ENCODE results near the gene INTS3. TPM values are rescaled to one million over a fixed set of nuclear protein-coding genes. Genes with fewer than 3 reads are reported as not detected.

Gene INTS3
- total and polyA plus RNA-seq, 2 of the 8 experiments (the other 6 are each of a cell fraction or from before 2014, with no cell fraction given): 66.8 to 93.2 TPM

GRCh38 chr1:153798468-153798780 is 70.6 kb downstream of the INTS3 start:
- Histone ChIP-seq H4K5ac (ENCODE audit: insufficient read length, low read depth, low read length) (no peak overlapping the region), H2AK5ac (ENCODE audit: low read depth, low read length) (no peak overlapping the region), H3K36me3 (ENCODE audit: control insufficient read depth in 2 of 4, insufficient read depth in 4 of 4, low read length in 3 of 4) (no peaks in the 10 kb centered on the region; a peak in 1 of 8 replicates), H3K9ac (replicated peaks in 1 of 4; ENCODE audit: extremely low read depth in 1 of 4, low read depth in 3 of 4, low read length in 3 of 4) (no peak overlapping the region), H2BK120ac (replicated peaks; ENCODE audit: low read depth, low read length) (no peak overlapping the region), H4K20me1 (replicated peaks in 1 of 2; ENCODE audit: control insufficient read depth in 1 of 2, insufficient read depth in 2 of 2, low read length in 2 of 2) (peaks cover 0 to 5% of the 10 kb centered on the region in 2 experiments), H2BK5ac (ENCODE audit: low read depth, low read length) (no peak overlapping the region), H3K9me3 (ENCODE audit: insufficient read depth in 2 of 2, low read depth in 1 of 2, low read length in 1 of 2) (no peaks in the 10 kb centered on the region), H3K79me1 (ENCODE audit: low read depth, low read length) (no peaks in the 10 kb centered on the region), H3K14ac (ENCODE audit: insufficient read length) (no peak overlapping the region), H3K4me1 (replicated peaks in 1 of 4; ENCODE audit: control insufficient read depth in 3 of 4, insufficient read depth in 4 of 4, low read length in 3 of 4) (peaks cover 6 to 24% (median 16%) of the 10 kb centered on the region in 4 experiments), H2BK20ac (ENCODE audit: low read length) (no peak overlapping the region), H3K4me2 (ENCODE audit: insufficient read depth in 1 of 2, low read depth in 2 of 2, low read length in 2 of 2) (no peak overlapping the region), H4K91ac (replicated peaks; ENCODE audit: insufficient read length, low read length) (no peak overlapping the region), H3K27me3 (replicated peaks in 1 of 4; ENCODE audit: control insufficient read depth in 3 of 4, extremely low read depth in 1 of 4, insufficient read depth in 3 of 4, low read length in 3 of 4) (no peaks in the 10 kb centered on the region), H2BK15ac (ENCODE audit: low read length) (no peak overlapping the region), H2AFZ (ENCODE audit: low read length) (no peak overlapping the region), H3K27ac (ENCODE audit: low read depth, low read length) (no peak overlapping the region), H3K18ac (ENCODE audit: extremely low read depth, low read length) (no peak overlapping the region), H3K23me2 (ENCODE audit: low read depth, low read length) (no peaks in the 10 kb centered on the region; the same call in 1 of the 2 replicates), H2BK12ac (ENCODE audit: low read depth, low read length) (no peak overlapping the region), H3K56ac (replicated peaks; ENCODE audit: insufficient read length, low read depth, low read length) (no peak overlapping the region), H3K23ac (ENCODE audit: insufficient read length) (no peak overlapping the region), H3K4me3 (ENCODE audit: extremely low read depth in 1 of 4, insufficient read depth in 2 of 4, low read depth in 3 of 4, low read length in 4 of 4) (no peak overlapping the region), H3K79me2 (ENCODE audit: control insufficient read depth in 1 of 2, insufficient read depth in 2 of 2, low read length in 2 of 2) (no peaks in the 10 kb centered on the region), H3K4ac (replicated peaks; ENCODE audit: insufficient read length, low read depth, low read length) (no peak overlapping the region), H4K8ac (ENCODE audit: extremely low read depth, insufficient read depth, low read length) (no peak overlapping the region)
- FAIRE-seq: no peak
- CTCF ChIA-PET (ENCODE audit: partially characterized antibody): interaction anchor here (0.6 to 3.3 kb wide), 23 partner anchors 8 to 332 kb away, joined by 3 to 19 read pairs (median 4); partner anchors contain the start of genes CREB3L4, JTB, RAB13 and SLC27A3
- DNase-seq (ENCODE audit: low read depth in 1 of 2, low spot score in 2 of 2): no peak
- 92% methylated on average over 3 of the region's 3 CpGs; no CpG with 5 or more reads in 1 of the 2 experiments for WGBS, 2 experiments (ENCODE audit: extremely low coverage in 1 of 2, insufficient coverage in 1 of 2, insufficient read length in 1 of 2, insufficient replicate concordance in 2 of 2, low coverage in 1 of 2, low lambda C conversion rate in 2 of 2, missing lambda C conversion rate in 1 of 2)
- POLR2A ChIA-PET (ENCODE audit: partially characterized antibody): interaction anchor here (1.1 to 15.1 kb wide), 5 partner anchors 15 to 195 kb away, joined by 3 to 153 read pairs (median 6); partner anchors contain the start of genes CRTC2, JTB, RPS27 and SLC39A1

All from H1 (cell line).